SK-N-SH treated with all-trans-retinoic acid at 6 μM for 48 hours (cell line): Measurements from ENCODE around the gene GLS.
"Not testable (repeated sequence)": the region's sequence is repeated elsewhere in the genome, so short reads cannot be mapped to it uniquely, and the experiment has no call there.

Experiments used
- ARNTL ChIP-seq: fragments of 450-650 bp; formaldehyde crosslinking; IDR thresholded peaks from 2 replicates; pipeline ENCODE4 v1.5.0; 2020; ENCODE audit warnings: low read depth, mild to moderate bottlenecking, moderate library complexity, borderline replicate concordance
- CSRNP3 ChIP-seq: fragments of 250-450 bp; sonication (Bioruptor Pico); IDR thresholded peaks from 2 replicates; pipeline ENCODE4 v1.5.1; 2021; ENCODE audit warnings: mild to moderate bottlenecking, moderate library complexity
- ESRRG ChIP-seq: fragments of 250-450 bp; sonication (Bioruptor Pico); IDR thresholded peaks from 2 replicates; pipeline ENCODE4 v1.6.1; 2021; ENCODE audit warnings: mild to moderate bottlenecking
- OSR1 ChIP-seq: fragments of 250-450 bp; sonication (Bioruptor Pico); IDR thresholded peaks from 2 replicates; pipeline ENCODE4 v1.8.0; 2022; ENCODE audit warnings: moderate library complexity, mild to moderate bottlenecking, inconsistent platforms
- PATZ1 ChIP-seq: fragments of 250-450 bp; sonication (Bioruptor Pico); IDR thresholded peaks from 2 replicates; pipeline ENCODE4 v1.8.0; 2020; ENCODE audit warnings: mild to moderate bottlenecking, moderate library complexity, borderline replicate concordance
- RARB ChIP-seq: fragments of 250-450 bp; sonication (Bioruptor Pico); IDR thresholded peaks from 2 replicates; pipeline ENCODE4 v1.8.0; 2021; ENCODE audit warnings: mild to moderate bottlenecking, moderate library complexity
- SNAI2 ChIP-seq: fragments of 250-450 bp; sonication (Bioruptor Pico); IDR thresholded peaks from 2 replicates; pipeline ENCODE4 v1.5.0; 2020; ENCODE audit warnings: mild to moderate bottlenecking, moderate library complexity
- ZNF565 ChIP-seq: fragments of 450-650 bp; formaldehyde crosslinking; conservative IDR thresholded peaks from 2 replicates; pipeline ENCODE4 v1.5.0; 2020; ENCODE audit warnings: low read depth, mild to moderate bottlenecking, moderate library complexity

DNA sequence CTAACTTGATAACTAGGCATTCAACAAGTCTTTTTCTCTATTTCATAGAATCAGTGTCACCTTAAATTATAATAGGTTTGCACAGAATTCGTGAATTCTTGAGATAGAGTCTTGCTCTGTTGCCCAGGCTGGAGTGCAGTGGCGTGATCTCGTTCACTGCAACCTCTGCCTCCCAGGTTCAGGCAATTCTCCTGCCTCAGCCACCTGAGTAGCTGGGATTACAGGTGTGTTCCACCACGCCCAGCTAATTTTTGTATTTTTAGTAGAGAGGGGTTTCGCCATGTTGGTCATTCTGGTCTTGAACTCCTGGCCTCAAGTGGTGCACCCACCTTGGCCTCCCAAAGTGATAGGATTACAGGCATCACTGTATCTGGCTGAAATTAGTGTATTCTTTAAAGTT is 80.5 kb downstream of the GLS start:
- TF ChIP-seq ZNF565 (CRISPR knock-in tag); ARNTL; RARB (CRISPR knock-in tag); OSR1; PATZ1 (CRISPR knock-in tag); CSRNP3 (CRISPR knock-in tag); SNAI2 (CRISPR knock-in tag); ESRRG (CRISPR knock-in tag): not testable (repeated sequence)
